Endothelial cell of umbilical vein (primary cell): ENCODE measurements around the gene PAX5.
A peak's percentile ranks its signal among the peaks of the same experiment; 100 is the strongest.

Source experiments
- POLR2A ChIP-seq: IDR thresholded peaks from 2 replicates; pipeline ENCODE4 v1.6.1; 2012; ENCODE audit warnings: low read depth, mild to moderate bottlenecking, control low read depth, low read length
- TF ChIP-seq, protein P1 (sequence below), 2 donors: IDR thresholded peaks; 1 replicate in 1 of 2; 2 replicates in 1 of 2; pipeline ENCODE4 v1.5.1; 2011; ENCODE audit warnings: low read length in 2 of 2, mild to moderate bottlenecking in 2 of 2, moderate library complexity in 2 of 2, control low read depth in 1 of 2, inconsistent platforms in 1 of 2, low read depth in 1 of 2; ENCODE audit not compliant: insufficient read depth in 1 of 2; ENCODE audit errors: extremely low read depth in 1 of 2

DNA sequence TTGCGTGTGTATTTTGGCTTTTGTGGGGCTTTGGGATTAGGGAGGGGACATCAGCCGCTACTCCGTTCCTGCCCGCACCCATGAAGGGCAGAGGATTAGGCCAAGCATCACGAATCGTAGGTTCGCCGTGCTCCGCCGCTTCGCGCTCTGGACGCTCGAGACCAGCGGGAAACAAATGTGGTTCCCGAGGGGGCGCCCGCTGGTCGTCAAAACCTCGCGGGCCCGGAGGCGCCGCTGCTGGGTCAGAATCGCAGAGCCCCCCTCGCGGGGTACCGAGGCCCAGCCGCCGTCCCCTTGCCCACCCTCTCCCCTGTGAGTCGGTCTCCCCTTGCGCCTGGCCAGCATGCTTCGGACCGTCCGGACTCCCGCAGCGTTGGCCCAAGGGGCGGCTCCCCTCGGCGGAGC is 2.3 kb upstream of the PAX5 start:
- TF ChIP-seq, protein P1, sequence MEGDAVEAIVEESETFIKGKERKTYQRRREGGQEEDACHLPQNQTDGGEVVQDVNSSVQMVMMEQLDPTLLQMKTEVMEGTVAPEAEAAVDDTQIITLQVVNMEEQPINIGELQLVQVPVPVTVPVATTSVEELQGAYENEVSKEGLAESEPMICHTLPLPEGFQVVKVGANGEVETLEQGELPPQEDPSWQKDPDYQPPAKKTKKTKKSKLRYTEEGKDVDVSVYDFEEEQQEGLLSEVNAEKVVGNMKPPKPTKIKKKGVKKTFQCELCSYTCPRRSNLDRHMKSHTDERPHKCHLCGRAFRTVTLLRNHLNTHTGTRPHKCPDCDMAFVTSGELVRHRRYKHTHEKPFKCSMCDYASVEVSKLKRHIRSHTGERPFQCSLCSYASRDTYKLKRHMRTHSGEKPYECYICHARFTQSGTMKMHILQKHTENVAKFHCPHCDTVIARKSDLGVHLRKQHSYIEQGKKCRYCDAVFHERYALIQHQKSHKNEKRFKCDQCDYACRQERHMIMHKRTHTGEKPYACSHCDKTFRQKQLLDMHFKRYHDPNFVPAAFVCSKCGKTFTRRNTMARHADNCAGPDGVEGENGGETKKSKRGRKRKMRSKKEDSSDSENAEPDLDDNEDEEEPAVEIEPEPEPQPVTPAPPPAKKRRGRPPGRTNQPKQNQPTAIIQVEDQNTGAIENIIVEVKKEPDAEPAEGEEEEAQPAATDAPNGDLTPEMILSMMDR (IDR thresholded peaks at IDR 0.05; ENCODE audit: extremely low read depth in 1 of 2, insufficient read depth in 1 of 2, low read depth in 1 of 2, low read length in 2 of 2): peak in 1 of 2 donors; percentile 0
- no peak for TF ChIP-seq POLR2A
